ENCODE results near the gene TMEM168. TPM values are rescaled to one million over a fixed set of nuclear protein-coding genes. Genes with fewer than 3 reads are reported as not detected.
"Not testable (repeated sequence)": the region's sequence is repeated elsewhere in the genome, so short reads cannot be mapped to it uniquely, and the experiment has no call there.

Gene TMEM168
- 26.8 TPM for polyA plus RNA-seq (ENCODE audit: insufficient read length)

- DNase-seq = peak; percentile 91
These were observed at the start of gene TMEM168 for GRCh38 chr7:112789817-112790585. TSS of gene TMEM168 (minus strand) at chr7:112790393. CDS start at chr7:112784825, 5,568 bp downstream.

DNA sequence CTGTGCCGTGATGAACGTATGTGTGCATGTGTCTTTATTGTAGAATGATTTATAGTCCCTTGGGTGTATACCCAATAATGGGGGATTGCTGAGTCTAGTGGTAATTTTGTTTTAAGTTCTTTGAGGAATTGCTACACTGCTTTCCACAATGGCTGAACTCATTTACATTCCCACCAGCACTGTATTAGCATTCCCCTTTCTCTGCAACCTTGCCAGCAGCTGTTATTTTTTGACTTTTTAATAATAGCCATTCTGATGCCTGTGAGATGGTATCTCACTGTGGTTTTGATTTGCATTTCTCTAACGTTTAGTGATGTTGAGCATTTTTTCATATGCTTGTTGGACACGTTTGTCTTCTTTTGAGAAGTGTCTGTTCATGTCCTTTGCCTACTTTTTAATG is 45.7 kb upstream of the TMEM168 start:
- not testable (repeated sequence) for DNase-seq

DNA sequence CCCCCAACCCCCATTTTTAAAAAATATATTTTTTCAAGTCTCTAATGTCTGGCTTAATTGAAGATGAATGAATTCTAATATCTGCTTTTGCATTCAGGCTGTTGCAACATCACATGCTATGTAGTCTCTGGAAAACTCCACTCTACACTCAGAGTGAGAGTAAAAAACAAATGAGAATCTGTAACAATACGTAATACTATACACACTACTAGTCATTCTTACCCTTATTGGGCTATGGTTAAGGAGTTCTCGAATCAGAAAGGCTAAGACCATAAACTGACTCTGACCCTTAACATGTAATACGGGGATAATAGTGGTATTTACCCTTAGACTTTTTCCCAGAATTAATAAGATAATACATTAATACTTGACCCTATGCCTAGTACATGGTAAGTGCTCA is 42.9 kb upstream of the TMEM168 start:
- no peak for DNase-seq

- no peak for DNase-seq
These were observed 40.6 kb upstream of the TMEM168 start for GRCh38 chr7:112830769-112831168.

GRCh38 chr7:112828696-112829095 is 38.5 kb upstream of the TMEM168 start:
- no peak for DNase-seq

DNA sequence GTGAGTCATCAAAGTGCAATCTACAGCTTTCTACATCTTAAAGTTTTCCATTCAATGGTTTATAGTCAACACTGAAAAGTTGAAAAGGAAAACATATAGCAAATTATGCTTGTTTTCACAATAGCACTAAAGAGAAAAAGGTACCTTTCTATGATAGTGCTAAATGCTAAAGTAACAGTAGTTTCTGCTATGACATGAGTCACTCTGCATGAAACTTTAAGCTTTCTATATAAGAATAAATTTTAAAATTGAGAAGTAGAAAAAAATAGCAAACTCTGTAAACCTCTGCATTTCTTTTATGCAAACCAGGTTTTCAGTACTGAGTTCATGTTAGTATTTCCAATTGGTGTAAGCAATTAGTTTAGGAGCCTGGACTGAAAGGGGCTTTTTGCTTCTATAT is 31.2 kb upstream of the TMEM168 start:
- DNase-seq = no peak

DNA sequence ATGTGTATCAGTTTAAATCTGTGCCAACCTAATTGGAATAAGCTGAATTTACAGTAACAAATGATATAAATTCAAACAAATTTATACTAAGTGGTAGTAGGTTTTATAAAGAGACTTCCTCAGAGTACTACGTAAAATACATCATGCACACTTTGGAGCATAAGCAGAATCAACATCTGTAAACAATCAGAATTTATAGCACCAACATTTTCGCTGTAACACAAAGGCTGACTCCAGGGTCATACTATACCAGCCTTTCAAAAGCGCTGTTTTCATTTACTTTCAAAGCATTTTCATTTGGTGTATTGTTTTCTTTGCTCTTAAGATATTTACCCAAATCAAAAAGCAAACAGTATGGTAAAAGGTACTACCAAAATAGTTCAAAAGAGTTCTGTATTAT is 29.3 kb upstream of the TMEM168 start:
- DNase-seq = no peak

GRCh38 chr7:112806156-112806555 is 16.0 kb upstream of the TMEM168 start:
- DNase-seq = peak; percentile 29

DNA sequence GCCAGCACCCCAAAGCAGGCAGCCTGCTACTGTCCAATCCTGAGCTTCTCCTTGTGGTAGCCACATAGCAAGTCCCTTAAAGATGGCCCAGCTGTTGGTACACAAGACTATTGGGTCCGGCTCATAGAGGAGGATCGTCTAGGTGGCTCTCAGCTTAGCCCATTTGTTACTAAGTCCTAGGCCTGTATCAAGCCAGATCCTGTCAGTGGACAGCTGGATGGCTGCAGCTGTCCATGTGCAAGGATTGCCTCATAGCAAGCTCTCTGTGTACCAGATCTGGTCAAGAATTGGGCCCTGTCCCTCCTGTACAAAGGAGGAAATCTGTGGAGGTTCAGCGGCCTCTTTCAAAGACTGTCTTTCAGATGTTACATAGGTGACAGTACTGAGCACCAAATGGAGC is 12.2 kb upstream of the TMEM168 start:
- no peak for DNase-seq

DNA sequence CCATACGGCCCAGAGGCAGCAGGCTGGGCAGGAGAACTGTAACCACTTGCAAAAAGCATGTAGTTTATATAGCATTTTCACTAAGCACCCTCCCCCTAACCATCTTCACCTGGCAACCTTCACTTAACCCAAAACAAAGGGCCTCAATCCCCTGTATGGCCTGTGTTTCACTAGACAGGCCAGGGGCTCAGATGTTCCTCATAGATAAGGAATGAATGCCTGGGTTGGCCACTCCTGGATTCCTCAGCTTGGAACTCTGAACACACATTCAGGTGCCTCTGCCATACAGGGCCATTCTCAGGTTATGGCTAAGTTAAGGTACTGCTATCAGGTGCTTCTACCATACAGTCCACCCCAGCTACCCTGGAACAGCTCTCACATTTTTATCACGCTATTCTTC is 10.3 kb upstream of the TMEM168 start:
- no peak for DNase-seq

DNA sequence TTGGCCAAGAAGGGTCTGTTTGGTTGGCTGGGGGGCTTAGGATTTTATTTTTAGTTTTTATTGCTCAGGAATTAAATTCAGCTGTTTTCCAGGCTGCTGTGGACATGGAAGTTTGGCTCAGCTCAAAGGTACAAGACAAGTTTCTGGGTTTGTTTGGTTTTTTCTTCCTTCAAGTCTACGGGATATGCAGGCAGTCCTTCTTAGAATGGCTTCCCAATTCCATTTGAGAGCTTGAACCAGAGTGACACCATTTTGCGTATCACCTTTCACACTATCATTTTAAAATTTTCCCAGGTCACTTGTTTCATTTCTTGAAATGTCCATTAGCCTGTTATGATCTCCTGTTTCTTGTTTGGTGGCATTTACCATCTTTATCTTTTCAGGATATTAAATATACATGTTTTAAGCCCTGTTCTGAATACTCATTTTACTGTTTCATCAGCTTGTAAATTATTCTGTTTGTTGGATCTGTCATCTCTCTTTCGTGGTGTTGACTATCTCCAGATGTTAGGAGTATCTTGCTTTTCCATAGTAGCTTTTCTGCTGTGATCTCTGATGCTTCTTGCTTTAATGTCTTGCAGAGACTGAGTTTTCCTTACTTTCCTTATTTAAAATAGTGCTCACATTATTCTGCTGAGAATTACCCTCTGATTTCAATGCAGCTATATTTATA is 9.4 kb upstream of the TMEM168 start:
- DNase-seq = no peak

GRCh38 chr7:112798274-112799159 is 8.3 kb upstream of the TMEM168 start:
- no peak for DNase-seq

- not testable (repeated sequence) for DNase-seq
These were observed 6.4 kb upstream of the TMEM168 start for GRCh38 chr7:112796552-112796951.

- no peak for DNase-seq
These were observed 2.2 kb upstream of the TMEM168 start for GRCh38 chr7:112792441-112792840.

DNA sequence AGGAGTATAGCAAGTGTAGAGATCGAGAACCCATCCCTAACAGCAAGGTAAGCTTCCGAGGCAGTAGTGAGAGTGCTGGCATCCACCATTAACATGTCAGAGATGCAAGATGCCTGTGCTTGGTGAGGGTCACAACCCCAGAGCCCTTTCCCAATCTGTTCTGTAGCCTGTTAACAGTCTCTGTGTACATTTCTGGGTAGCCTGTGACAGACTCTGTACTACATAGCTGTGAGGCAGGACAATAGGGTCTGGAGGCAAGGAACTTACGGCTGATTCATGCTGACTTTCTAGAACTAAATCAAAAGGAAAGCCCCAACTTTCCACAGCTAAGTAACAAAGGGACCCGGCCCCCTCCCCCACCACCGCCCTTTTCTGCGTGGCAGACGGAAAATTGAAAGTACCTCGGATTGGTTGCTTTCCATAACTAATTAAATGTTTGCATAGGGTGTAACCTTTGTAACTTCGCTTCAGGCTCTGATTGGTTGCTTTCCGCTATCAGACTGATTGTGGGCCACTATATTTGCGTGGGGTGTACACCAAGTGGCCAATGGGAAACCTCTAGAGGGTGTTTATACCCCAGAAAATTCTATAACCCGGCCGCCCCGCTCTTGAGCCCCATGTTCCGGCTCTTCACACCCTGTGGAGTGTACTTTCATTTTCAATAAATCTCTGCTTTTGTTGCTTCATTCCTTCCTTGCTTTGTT is 1.4 kb upstream of the TMEM168 start:
- no peak for DNase-seq

DNA sequence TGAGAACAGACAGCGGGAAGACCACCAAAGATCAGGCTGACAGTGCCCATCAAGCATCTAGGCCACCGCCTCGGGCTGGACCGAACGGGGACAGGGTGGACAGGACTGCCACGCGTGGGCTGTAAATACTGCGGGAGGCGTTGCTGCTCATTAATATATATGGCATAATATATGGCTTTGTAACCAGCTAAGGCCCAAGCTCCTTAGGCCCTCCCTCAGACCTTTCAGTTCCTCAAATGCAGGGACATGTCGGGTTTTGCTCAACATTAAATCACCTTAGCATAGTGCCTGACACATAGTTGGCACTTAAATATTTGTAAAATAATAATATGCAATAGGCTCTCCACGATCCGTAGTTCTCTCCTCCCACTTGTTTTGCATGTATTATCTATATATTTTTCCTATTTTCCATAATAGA is 402 bp upstream of the TMEM168 start:
- no peak for DNase-seq

DNA sequence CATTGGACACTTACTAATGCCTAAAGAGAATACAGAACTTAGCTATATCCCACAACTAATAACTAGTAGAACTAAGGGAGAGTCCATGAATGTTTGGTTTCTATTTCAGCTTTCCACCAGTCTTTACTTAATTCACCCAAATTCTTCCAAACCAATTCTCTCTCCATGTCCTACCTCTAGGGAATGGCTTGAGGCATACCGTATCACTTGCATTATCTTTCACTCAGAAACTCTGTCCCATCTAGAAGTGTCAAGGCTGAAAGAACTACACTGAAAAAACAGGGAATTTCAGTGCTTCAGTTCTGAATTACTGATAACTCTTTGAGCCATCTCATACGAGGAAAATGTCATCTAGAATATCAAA is 758 bp downstream of the TMEM168 start:
- DNase-seq = no peak

DNA sequence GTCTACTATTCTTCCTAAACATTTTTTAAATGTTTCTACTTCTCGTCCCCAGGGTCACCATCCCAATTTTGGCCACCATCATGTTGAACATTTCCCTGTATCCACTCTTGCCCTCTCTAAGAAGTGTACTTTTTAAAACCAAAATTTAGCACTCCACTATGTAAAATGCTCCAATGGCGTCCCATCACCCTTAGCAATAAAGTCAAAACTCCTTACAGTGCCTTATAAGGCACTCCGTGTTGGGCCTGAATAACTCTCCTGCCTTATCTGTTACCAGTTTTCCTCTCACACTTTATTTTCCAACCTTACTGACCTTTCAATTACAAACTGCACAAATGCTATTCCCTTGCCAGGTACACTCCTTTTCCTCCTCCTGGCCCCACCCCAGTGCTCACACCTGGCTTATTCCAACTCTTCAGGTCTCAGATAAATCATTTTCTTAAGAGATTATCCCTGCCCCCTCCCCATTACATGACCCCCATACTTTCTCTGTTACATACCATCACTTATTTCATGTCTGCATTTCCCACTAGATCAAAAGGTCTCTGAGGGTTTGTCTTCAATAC is 1.3 kb downstream of the TMEM168 start:
- DNase-seq = no peak

GRCh38 chr7:112784603-112785002 is 5.6 kb downstream of the TMEM168 start:
- no peak for DNase-seq

DNA sequence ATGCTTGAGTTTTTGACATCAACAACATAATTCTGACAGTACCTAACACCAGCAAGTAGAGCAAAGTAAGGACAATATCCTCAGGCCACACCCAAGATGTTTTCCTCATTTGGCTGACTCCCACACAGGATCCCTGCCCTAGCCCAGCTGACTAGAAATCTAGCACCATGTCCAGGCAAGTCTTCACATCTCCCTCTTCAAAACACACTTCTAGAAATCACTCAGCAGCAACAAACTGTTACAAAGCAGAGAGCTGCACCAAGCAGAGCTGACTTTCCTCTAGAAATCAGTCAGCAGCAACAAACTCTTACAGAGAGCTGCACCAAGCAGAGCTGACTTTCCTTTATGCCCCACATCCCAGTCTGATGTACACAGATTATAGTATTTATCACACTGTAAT is 7.7 kb downstream of the TMEM168 start:
- DNase-seq = no peak

DNA sequence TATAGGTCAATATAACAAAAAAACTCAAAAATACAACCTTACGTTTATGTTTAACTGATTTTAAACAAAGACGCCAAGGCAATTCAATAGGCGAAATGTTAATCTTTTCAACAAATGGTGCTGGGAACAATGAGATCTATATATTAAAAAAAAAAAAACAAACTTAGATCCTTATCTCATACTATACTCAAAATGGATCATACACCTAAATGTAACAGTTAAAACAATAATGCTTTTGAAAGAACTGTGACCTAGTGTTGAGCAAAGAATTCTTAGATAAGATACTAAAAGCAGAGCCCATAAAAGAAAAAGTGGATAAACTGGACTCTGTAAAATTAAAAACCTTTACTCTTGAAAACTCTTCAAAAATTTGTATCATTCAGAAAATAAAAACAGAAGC is 8.6 kb downstream of the TMEM168 start:
- no peak for DNase-seq

GRCh38 chr7:112781110-112781509 is 9.1 kb downstream of the TMEM168 start:
- DNase-seq = no peak
